SU-DHL-6 (cell line): ENCODE measurements around the gene ANO9.

Source experiments
- H2AFZ ChIP-seq: fragments of 200-600 bp; sonication (generic); 2 replicates; pipeline ENCODE4 v1.6.1; 2014; ENCODE audit warnings: low read depth, mild to moderate bottlenecking, moderate library complexity, mixed read lengths, antibody characterized with exemption, low read length; ENCODE audit not compliant: severe bottlenecking
- H3F3A ChIP-seq: fragments of 200-600 bp; shearing (Covaris generic); 2 replicates; pipeline ENCODE4 v1.6.0; 2016; ENCODE audit warnings: antibody characterized with exemption, mild to moderate bottlenecking; ENCODE audit not compliant: insufficient read depth
- H3K27ac ChIP-seq: fragments of 200-600 bp; sonication (generic); 2 replicates; pipeline ENCODE4 v1.5.1; 2016; ENCODE audit warnings: low read depth, mild to moderate bottlenecking, low read length, moderate library complexity, mixed read lengths
- H3K27me3 ChIP-seq: fragments of 200-600 bp; sonication (generic), shearing (Covaris generic); 2 replicates; pipeline ENCODE4 v1.6.0; 2014; ENCODE audit warnings: mild to moderate bottlenecking, low read length
- H3K36me3 ChIP-seq: fragments of 200-600 bp; sonication (generic); 2 replicates; pipeline ENCODE4 v1.6.1; 2014; ENCODE audit warnings: mild to moderate bottlenecking, low read length, mixed read lengths
- H3K4me2 ChIP-seq: fragments of 300-600, 200-600 bp; shearing (Covaris generic), sonication (generic); 2 replicates; pipeline ENCODE4 v1.6.0; 2014; ENCODE audit warnings: low read length, low read depth, mild to moderate bottlenecking; ENCODE audit not compliant: poor library complexity, severe bottlenecking
- H3K4me3 ChIP-seq: fragments of 200-600 bp; sonication (generic); 2 replicates; pipeline ENCODE4 v1.5.1; 2014; ENCODE audit warnings: antibody characterized with exemption, low read length, mild to moderate bottlenecking, mixed read lengths; ENCODE audit not compliant: insufficient read depth, poor library complexity, severe bottlenecking
- H3K79me2 ChIP-seq: fragments of 200-600 bp; sonication (generic); 2 replicates; pipeline ENCODE4 v1.6.1; 2014; ENCODE audit warnings: mild to moderate bottlenecking, low read length, moderate library complexity; ENCODE audit not compliant: insufficient read depth
- H3K9ac ChIP-seq: fragments of 200-600 bp; sonication (generic); 2 replicates; pipeline ENCODE4 v1.7.0; 2014; ENCODE audit warnings: mild to moderate bottlenecking, low read length
- H3K9me2 ChIP-seq: fragments of 200-600 bp; sonication (generic); replicated peaks from 2 replicates; pipeline ENCODE4 v1.6.1; 2014; ENCODE audit warnings: low read length; ENCODE audit not compliant: insufficient read depth
- H3K9me3 ChIP-seq: fragments of 200-600 bp; sonication (generic); 2 replicates; pipeline ENCODE4 v1.6.1; 2014; ENCODE audit warnings: low read length, mixed read lengths; ENCODE audit not compliant: insufficient read depth
- H4K20me1 ChIP-seq: fragments of 200-600 bp; sonication (generic); 2 replicates; pipeline ENCODE4 v1.6.1; 2014; ENCODE audit warnings: low read depth, mild to moderate bottlenecking, antibody characterized with exemption, low read length, moderate library complexity, mixed read lengths
- CTCF ChIP-seq: fragments of 200-600 bp; sonication (generic); IDR thresholded peaks from one replicate; pipeline ENCODE4 v1.5.1; 2017; ENCODE audit warnings: antibody characterized with exemption, mild to moderate bottlenecking, low read length, moderate library complexity; ENCODE audit not compliant: insufficient read depth, poor library complexity, severe bottlenecking
- EZH2phosphoT487 ChIP-seq: fragments of 200-600 bp; sonication (generic), shearing (Covaris generic); conservative IDR thresholded peaks from 2 replicates; pipeline ENCODE4 v1.6.1; 2018; ENCODE audit warnings: mild to moderate bottlenecking, antibody characterized with exemption, low read length, moderate library complexity, mixed read lengths

Gene ANO9

DNA sequence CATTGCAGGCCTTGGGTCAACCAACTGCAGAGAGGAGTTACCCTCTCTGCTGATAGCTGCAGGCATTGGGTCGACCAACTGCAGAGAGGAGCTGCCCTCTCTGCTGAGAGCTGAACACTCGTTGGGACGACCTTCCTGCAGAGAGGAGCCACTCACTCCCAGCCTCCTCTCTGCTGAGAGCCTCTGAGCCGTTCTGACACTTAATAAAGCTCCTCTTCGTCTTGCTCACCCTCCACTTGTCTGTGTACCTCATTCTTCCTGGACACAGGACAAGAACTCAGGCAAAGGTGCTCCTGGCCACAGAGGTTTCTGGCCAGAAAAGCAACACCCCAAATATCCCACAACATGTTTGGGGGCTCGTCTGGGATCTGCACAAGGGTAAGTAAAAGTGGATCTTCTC is 55.3 kb downstream of the ANO9 start:
- Histone ChIP-seq H3K27ac (no peak overlapping the region), H3K79me2 (no peaks in the 10 kb centered on the region), H3K9me2 (no peaks in the 10 kb centered on the region), H3K27me3 (no peaks in the 10 kb centered on the region), H3K9ac (no peak overlapping the region), H2AFZ (no peak overlapping the region), H3K36me3 (no peaks in the 10 kb centered on the region), H3F3A (no peaks in the 10 kb centered on the region), H3K4me2 (no peak overlapping the region), H3K4me3 (no peak overlapping the region), H3K9me3 (0 out of 2 replicates have a peak, but pooled peaks cover 7% of the 10 kb centered on the region), H4K20me1 (no peaks in the 10 kb centered on the region)
- TF ChIP-seq EZH2phosphoT487 = no peak
- TF ChIP-seq CTCF = no peak

DNA sequence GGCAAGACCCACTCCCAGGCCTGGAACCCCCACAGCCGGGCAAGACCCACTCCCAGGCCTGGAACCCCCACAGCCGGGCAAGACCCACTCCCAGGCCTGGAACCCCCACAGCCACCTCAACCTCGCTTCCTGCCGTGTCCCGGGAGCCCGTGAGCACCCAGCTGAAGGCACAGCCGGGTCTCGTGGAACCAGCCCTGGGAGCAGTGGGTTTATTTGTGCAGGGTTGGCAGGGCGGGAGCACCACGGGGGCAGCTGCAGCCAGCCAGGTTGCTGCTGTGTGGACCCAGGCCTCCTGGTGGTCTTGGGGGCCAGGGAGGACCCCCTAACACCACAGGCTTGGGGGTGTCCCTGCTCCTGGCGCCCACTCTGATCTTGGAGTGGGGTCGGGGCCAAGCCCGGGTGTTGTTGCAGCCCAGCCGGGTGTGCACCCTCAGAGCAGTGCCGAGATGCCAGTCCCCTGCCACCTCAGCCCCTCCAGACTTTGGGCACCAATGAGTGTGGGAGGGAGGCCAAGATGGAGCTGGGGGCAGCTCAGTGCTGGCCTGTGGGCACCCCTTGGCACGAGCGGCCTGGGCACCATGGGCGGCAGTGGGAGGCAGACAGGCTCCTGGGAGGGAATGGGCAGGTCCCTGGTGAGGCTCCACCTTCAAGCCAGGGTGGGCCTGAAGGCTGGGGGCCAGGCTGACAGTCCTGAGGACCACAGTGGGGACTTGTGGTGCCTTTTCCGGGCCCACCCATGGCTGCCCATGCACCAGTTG is 56.0 kb downstream of the ANO9 start:
- Histone ChIP-seq H3K4me3 (no peak overlapping the region), H4K20me1 (no peaks in the 10 kb centered on the region), H3K36me3 (no peaks in the 10 kb centered on the region), H3K9me3 (0 out of 2 replicates have a peak, but pooled peaks cover 7% of the 10 kb centered on the region), H3K4me2 (no peak overlapping the region), H3K79me2 (no peaks in the 10 kb centered on the region), H3K27ac (no peak overlapping the region), H3K9me2 (no peaks in the 10 kb centered on the region), H3F3A (no peaks in the 10 kb centered on the region), H2AFZ (no peak overlapping the region), H3K27me3 (no peaks in the 10 kb centered on the region), H3K9ac (no peak overlapping the region)
- TF ChIP-seq CTCF (no peak), EZH2phosphoT487 (no peak)

DNA sequence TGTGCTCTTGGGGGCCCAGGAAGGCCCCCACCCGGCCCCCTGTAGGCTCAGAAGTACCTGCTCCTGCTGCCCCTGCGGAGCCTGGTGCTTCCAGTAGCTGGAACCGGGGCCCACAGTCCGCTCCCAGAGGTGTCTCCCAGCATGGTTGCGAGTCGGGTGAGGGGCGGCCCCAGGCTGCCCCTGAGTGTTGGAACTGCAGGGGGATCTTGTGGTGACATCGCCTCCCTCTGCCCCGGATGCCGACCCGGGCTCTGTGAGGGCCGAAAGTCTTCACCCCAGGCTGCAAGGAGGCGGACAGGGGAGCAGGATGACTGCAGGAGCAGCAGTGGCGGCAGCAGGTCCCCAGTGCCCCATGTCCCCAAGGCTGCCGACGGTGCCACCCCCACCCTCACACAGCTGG is 57.3 kb downstream of the ANO9 start:
- H3F3A ChIP-seq = no peaks in the 10 kb centered on the region
- H3K36me3 ChIP-seq = no peaks in the 10 kb centered on the region
- H3K79me2 ChIP-seq = no peaks in the 10 kb centered on the region
- H3K9me2 ChIP-seq = no peaks in the 10 kb centered on the region
- no peak overlapping the region for H3K4me2 ChIP-seq
- 0 out of 2 replicates have a peak, but pooled peaks cover 7% of the 10 kb centered on the region for H3K9me3 ChIP-seq
- H4K20me1 ChIP-seq = no peaks in the 10 kb centered on the region
- no peak overlapping the region for H3K27ac ChIP-seq
- H2AFZ ChIP-seq = no peak overlapping the region
- TF ChIP-seq CTCF (no peak), EZH2phosphoT487 (no peak)
- H3K4me3 ChIP-seq = no peak overlapping the region
- H3K27me3 ChIP-seq = no peaks in the 10 kb centered on the region
- no peak overlapping the region for H3K9ac ChIP-seq
